Keratinocyte (primary cell): Measurements from ENCODE around the gene TMEM167A. TPM values are rescaled to one million over a fixed set of nuclear protein-coding genes. Genes with fewer than 3 reads are reported as not detected.

ENCODE experiments used
- DNase-seq: peaks from one replicate; pipeline ENCODE4 v3.0.0-alpha.2; 2011; ENCODE audit warnings: low read depth, missing footprints, low spot score
- FAIRE-seq: peaks from 2 replicates; lab custom pipeline; 2011; peaks lifted over from hg19 to GRCh38; lab: Jason Lieb, UNC
- H2AFZ ChIP-seq: 2 replicates; pipeline ENCODE4 v1.6.0; 2012; ENCODE audit warnings: low read length, control low read depth, inconsistent platforms; ENCODE audit not compliant: control insufficient read depth
- H3K27ac ChIP-seq: 2 replicates; pipeline ENCODE4 v1.5.1; 2011; ENCODE audit warnings: low read length; ENCODE audit not compliant: control insufficient read depth, insufficient read depth
- H3K27me3 ChIP-seq: 3 replicates; pipeline ENCODE4 v1.6.0; 2011; ENCODE audit warnings: low read length; ENCODE audit not compliant: control insufficient read depth, insufficient read depth; ENCODE audit errors: extremely low read depth
- H3K36me3 ChIP-seq, 2 experiments: 2 replicates in 1 of 2; 3 replicates in 1 of 2; pipeline ENCODE4 v1.5.1; 2011; ENCODE audit warnings: low read length in 2 of 2, mild to moderate bottlenecking in 1 of 2; ENCODE audit not compliant: control insufficient read depth in 2 of 2, insufficient read depth in 2 of 2; ENCODE audit errors: extremely low read depth in 1 of 2
- H3K4me1 ChIP-seq: 3 replicates; pipeline ENCODE4 v1.5.1; 2011; ENCODE audit warnings: low read length; ENCODE audit not compliant: control insufficient read depth, insufficient read depth; ENCODE audit errors: extremely low read depth
- H3K4me2 ChIP-seq: 3 replicates; pipeline ENCODE4 v1.6.0; 2011; ENCODE audit warnings: low read depth, low read length; ENCODE audit not compliant: control insufficient read depth, insufficient read depth; ENCODE audit errors: extremely low read depth
- H3K4me3 ChIP-seq, 3 experiments: fragments of 200-600 bp in 1 of 3; sonication (generic) in 1 of 3; 2 replicates in 2 of 3; 3 replicates in 1 of 3; pipeline ENCODE4 v1.5.1; 2011 to 2016; ENCODE audit warnings: low read length in 3 of 3, mild to moderate bottlenecking in 3 of 3, control low read depth in 2 of 3, inconsistent platforms in 1 of 3, low read depth in 1 of 3, mixed read lengths in 1 of 3, mixed run types in 1 of 3, moderate library complexity in 1 of 3; ENCODE audit not compliant: control insufficient read depth in 2 of 3, insufficient read depth in 2 of 3; ENCODE audit errors: extremely low read depth in 1 of 3
- H3K79me2 ChIP-seq: 2 replicates; pipeline ENCODE4 v1.6.0; 2012; ENCODE audit warnings: low read length; ENCODE audit not compliant: control insufficient read depth, insufficient read depth
- H3K9ac ChIP-seq: 3 replicates; pipeline ENCODE4 v1.6.0; 2011; ENCODE audit warnings: low read length; ENCODE audit not compliant: control insufficient read depth, insufficient read depth; ENCODE audit errors: extremely low read depth
- H3K9me1 ChIP-seq: 3 replicates; pipeline ENCODE4 v1.6.0; 2011; ENCODE audit warnings: low read length; ENCODE audit not compliant: control insufficient read depth, insufficient read depth; ENCODE audit errors: extremely low read depth
- H3K9me3 ChIP-seq: 2 replicates; pipeline ENCODE4 v1.5.1; 2012; ENCODE audit warnings: low read depth, low read length; ENCODE audit not compliant: control insufficient read depth
- H4K20me1 ChIP-seq: 3 replicates; pipeline ENCODE4 v1.6.0; 2011; ENCODE audit warnings: low read length; ENCODE audit not compliant: control insufficient read depth, insufficient read depth; ENCODE audit errors: extremely low read depth
- CTCF ChIP-seq, 3 experiments: IDR thresholded peaks in 1 of 3; conservative IDR thresholded peaks in 1 of 3; optimal IDR thresholded peaks in 1 of 3; 2 replicates in 2 of 3; 3 replicates in 1 of 3; pipeline versions ENCODE3 to v1.5.1; 2011; ENCODE audit warnings: low read length in 3 of 3, mild to moderate bottlenecking in 3 of 3, moderate library complexity in 2 of 3, control low read depth in 1 of 3, inconsistent platforms in 1 of 3; ENCODE audit not compliant: insufficient read depth in 2 of 3; ENCODE audit errors: extremely low read depth in 1 of 3
- EZH2 ChIP-seq: IDR thresholded peaks from one replicate; pipeline ENCODE4 v1.6.1; 2012; ENCODE audit warnings: inconsistent platforms, mild to moderate bottlenecking, low read length, moderate library complexity
- dilution Hi-C: fragments of 300-500 bp; cut with MboI; formaldehyde crosslinking; loops from one replicate; pipeline ENCODE4 v1.7.0; 2020; ENCODE audit warnings: low sequenced_read_pairs; ENCODE audit not compliant: extremely low pct_ligation_motif_present
- polyA plus RNA-seq, 5 experiments: library from polyadenylated mRNA; depleted of rRNA in 3 of 5; stranded (reverse) in 3 of 5; stranded (forward) in 1 of 5; unstranded in 1 of 5; fragments of >200 nt; gene quantifications; 1 replicate in 1 of 5; 2 replicates in 3 of 5; 3 replicates in 1 of 5; pipeline versions ENCODE4 v1.2.1 to v1.2.3, GENCODE V29; 2011 to 2012; ENCODE audit warnings: missing spikeins in 2 of 5, low read depth in 1 of 5, low replicate concordance in 1 of 5

Gene TMEM167A
- polyA plus RNA-seq, 1 donor (not counting 4 experiments of a cell fraction or from before 2014, with no cell fraction given) = 97.6 TPM

DNA sequence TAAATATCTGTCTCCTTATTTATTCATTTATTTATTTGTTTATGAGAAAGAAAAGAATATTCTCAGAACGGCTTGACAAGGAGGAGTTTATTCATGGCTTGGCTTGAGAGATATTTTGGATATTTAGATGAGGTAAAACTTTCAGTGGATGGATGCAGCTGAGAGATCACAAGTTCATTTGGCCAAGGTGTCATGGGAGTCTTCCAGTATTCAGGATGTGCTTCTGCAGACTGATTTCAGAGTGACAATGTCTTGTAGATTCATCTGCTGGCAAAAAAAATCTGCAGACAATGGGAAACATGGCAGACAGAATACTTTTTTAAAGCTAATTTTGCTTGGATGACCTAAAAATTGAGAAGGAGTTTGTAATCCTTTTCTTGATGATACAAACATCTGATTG lies 38.6 kb upstream of the TMEM167A start:
- no peak overlapping the region for H2AFZ ChIP-seq
- no peaks in the 10 kb centered on the region for H4K20me1 ChIP-seq
- no peak overlapping the region for H3K4me3 ChIP-seq
- no peak for FAIRE-seq
- H3K79me2 ChIP-seq = no peaks in the 10 kb centered on the region
- no peaks in the 10 kb centered on the region for H3K9me1 ChIP-seq
- dilution Hi-C loops = no loop called here
- no peak overlapping the region for H3K9ac ChIP-seq
- TF ChIP-seq EZH2 (no peak), CTCF (optimal IDR thresholded peaks at IDR 0.05 in 1 of 3, IDR thresholded peaks at IDR 0.05 in 1 of 3, conservative IDR thresholded peaks at IDR 0.05 in 1 of 3; ENCODE audit: extremely low read depth in 1 of 3, insufficient read depth in 2 of 3, low read length in 3 of 3) (no peak)
- no peaks in the 10 kb centered on the region for H3K27me3 ChIP-seq
- no peaks in the 10 kb centered on the region for H3K4me1 ChIP-seq
- H3K4me2 ChIP-seq = no peak overlapping the region
- DNase-seq = no peak
- peaks cover 2% of the 10 kb centered on the region for H3K9me3 ChIP-seq
- no peak overlapping the region for H3K27ac ChIP-seq
- H3K36me3 ChIP-seq = no peaks in the 10 kb centered on the region

- dilution Hi-C loops = no loop called here
- H2AFZ ChIP-seq = no peak overlapping the region
- H3K79me2 ChIP-seq = no peaks in the 10 kb centered on the region
- no peak overlapping the region for H3K4me2 ChIP-seq
- H3K4me3 ChIP-seq = no peak overlapping the region
- no peaks in the 10 kb centered on the region for H3K27me3 ChIP-seq
- FAIRE-seq = no peak
- no peak overlapping the region for H3K27ac ChIP-seq
- H3K36me3 ChIP-seq = no peaks in the 10 kb centered on the region
- no peaks in the 10 kb centered on the region for H3K4me1 ChIP-seq
- no peak for DNase-seq
- no peak overlapping the region for H3K9ac ChIP-seq
- TF ChIP-seq EZH2 = no peak
- no peaks in the 10 kb centered on the region for H4K20me1 ChIP-seq
- no peaks in the 10 kb centered on the region for H3K9me1 ChIP-seq
- no peaks in the 10 kb centered on the region for H3K9me3 ChIP-seq
These were observed 32.2 kb upstream of the TMEM167A start for GRCh38 chr5:83109380-83109779.
